Measurements from ENCODE around the gene DGKH. TPM values are rescaled to one million over a fixed set of nuclear protein-coding genes. Genes with fewer than 3 reads are reported as not detected.

DGKH gene
- total and polyA plus RNA-seq, 2 donors (not counting 1 experiment from before 2014, with no cell fraction given), result 0.06 to 0.67 TPM

GRCh38 chr13:42007844-42008243, 40.6 kb upstream of the DGKH start:
- no peak overlapping the region for H3K9ac ChIP-seq (ENCODE audit: low read length)
- H3K4me2 ChIP-seq (replicated peaks; ENCODE audit: low read depth, low read length, poor library complexity, severe bottlenecking), result no peak overlapping the region
- no peaks in the 10 kb centered on the region for H3K4me1 Mint-ChIP-seq
- no peaks in the 10 kb centered on the region for H3K79me2 ChIP-seq (ENCODE audit: control insufficient read depth, insufficient read depth, low read length)
- H3K4me1 ChIP-seq (ENCODE audit: control insufficient read depth in 2 of 2, insufficient read depth in 2 of 2, low read length in 2 of 2), result no peaks in the 10 kb centered on the region
- no peak overlapping the region for H3K27ac Mint-ChIP-seq
- H3K27me3 Mint-ChIP-seq, result peaks cover 8% of the 10 kb centered on the region
- no peaks in the 10 kb centered on the region for H4K20me1 ChIP-seq (ENCODE audit: control insufficient read depth, insufficient read depth, low read length, poor library complexity, severe bottlenecking)
- ATAC-seq (ENCODE audit: low read depth) (no peak), DNase-seq (no peak)
- H3K4me3 Mint-ChIP-seq, result no peak overlapping the region
- POLR2A ChIA-PET, result no interaction called here
- no peak overlapping the region for H3K27ac ChIP-seq (ENCODE audit: low read length in 2 of 2)
- intact Hi-C loops (cut with micrococcal nuclease), result no loop called here
- CTCF ChIA-PET, result no interaction called here
- H2AFZ ChIP-seq (ENCODE audit: insufficient read depth, low read depth, low read length, poor library complexity, severe bottlenecking), result no peak overlapping the region
- H3K4me3 ChIP-seq (ENCODE audit: control extremely low read depth in 1 of 5, extremely low read depth in 1 of 5, insufficient read depth in 1 of 5, low read depth in 2 of 5, low read length in 4 of 5), result no peak overlapping the region
- no peaks in the 10 kb centered on the region for H3K9me3 Mint-ChIP-seq (ENCODE audit: insufficient read depth)
- no peaks in the 10 kb centered on the region for H3K36me3 ChIP-seq (replicated peaks in 1 of 2; ENCODE audit: control extremely low read depth in 1 of 2, control insufficient read depth in 1 of 2, extremely low read depth in 1 of 2, insufficient read depth in 2 of 2, low read length in 1 of 2)
- no CpG with 5 or more reads among the region's 1 CpG for WGBS (ENCODE audit: insufficient coverage)
- H3K9me3 ChIP-seq (ENCODE audit: control extremely low read depth in 1 of 3, control insufficient read depth in 2 of 3, insufficient read depth in 1 of 3, low read length in 2 of 3), result no peaks in the 10 kb centered on the region
- no peak for TF ChIP-seq EZH2 (IDR thresholded peaks at IDR 0.05; ENCODE audit: borderline replicate concordance, insufficient read depth, low read depth, low read length, poor library complexity, severe bottlenecking)
- no peak for TF ChIP-seq CTCF (IDR thresholded peaks at IDR 0.05)
- no peaks in the 10 kb centered on the region for H3K27me3 ChIP-seq (replicated peaks in 1 of 4; ENCODE audit: control extremely low read depth in 1 of 4, control insufficient read depth in 3 of 4, insufficient read depth in 4 of 4, low read length in 3 of 4)

GRCh38 chr13:42009057-42009456, 39.4 kb upstream of the DGKH start:
- WGBS (ENCODE audit: insufficient coverage), result 91% methylated on average over 4 of the region's 4 CpGs
- H3K79me2 ChIP-seq (ENCODE audit: control insufficient read depth, insufficient read depth, low read length), result no peaks in the 10 kb centered on the region
- ChIA-PET CTCF (no interaction called here), POLR2A (no interaction called here)
- Mint-ChIP-seq H3K4me1 (no peaks in the 10 kb centered on the region), H3K27me3 (peaks cover 8% of the 10 kb centered on the region), H3K9me3 (ENCODE audit: insufficient read depth) (no peaks in the 10 kb centered on the region), H3K27ac (no peak overlapping the region), H3K4me3 (no peak overlapping the region)
- no peak for TF ChIP-seq CTCF (IDR thresholded peaks at IDR 0.05)
- no peak for TF ChIP-seq EZH2 (IDR thresholded peaks at IDR 0.05; ENCODE audit: borderline replicate concordance, insufficient read depth, low read depth, low read length, poor library complexity, severe bottlenecking)
- no peaks in the 10 kb centered on the region for H3K27me3 ChIP-seq (replicated peaks in 1 of 4; ENCODE audit: control extremely low read depth in 1 of 4, control insufficient read depth in 3 of 4, insufficient read depth in 4 of 4, low read length in 3 of 4)
- DNase-seq (no peak), ATAC-seq (ENCODE audit: low read depth) (no peak)
- no peak overlapping the region for H3K4me2 ChIP-seq (replicated peaks; ENCODE audit: low read depth, low read length, poor library complexity, severe bottlenecking)
- no peak overlapping the region for H2AFZ ChIP-seq (ENCODE audit: insufficient read depth, low read depth, low read length, poor library complexity, severe bottlenecking)
- intact Hi-C loops (cut with micrococcal nuclease), result no loop called here
- no peaks in the 10 kb centered on the region for H4K20me1 ChIP-seq (ENCODE audit: control insufficient read depth, insufficient read depth, low read length, poor library complexity, severe bottlenecking)
- no peak overlapping the region for H3K4me3 ChIP-seq (ENCODE audit: control extremely low read depth in 1 of 5, extremely low read depth in 1 of 5, insufficient read depth in 1 of 5, low read depth in 2 of 5, low read length in 4 of 5)
- H3K9me3 ChIP-seq (ENCODE audit: control extremely low read depth in 1 of 3, control insufficient read depth in 2 of 3, insufficient read depth in 1 of 3, low read length in 2 of 3), result no peaks in the 10 kb centered on the region
- H3K27ac ChIP-seq (ENCODE audit: low read length in 2 of 2), result no peak overlapping the region
- H3K36me3 ChIP-seq (replicated peaks in 1 of 2; ENCODE audit: control extremely low read depth in 1 of 2, control insufficient read depth in 1 of 2, extremely low read depth in 1 of 2, insufficient read depth in 2 of 2, low read length in 1 of 2), result no peaks in the 10 kb centered on the region
- H3K9ac ChIP-seq (ENCODE audit: low read length), result no peak overlapping the region
- H3K4me1 ChIP-seq (ENCODE audit: control insufficient read depth in 2 of 2, insufficient read depth in 2 of 2, low read length in 2 of 2), result no peaks in the 10 kb centered on the region

Measured in B cell (primary cell).